ENCODE results near the gene PNMA6A.

DNA sequence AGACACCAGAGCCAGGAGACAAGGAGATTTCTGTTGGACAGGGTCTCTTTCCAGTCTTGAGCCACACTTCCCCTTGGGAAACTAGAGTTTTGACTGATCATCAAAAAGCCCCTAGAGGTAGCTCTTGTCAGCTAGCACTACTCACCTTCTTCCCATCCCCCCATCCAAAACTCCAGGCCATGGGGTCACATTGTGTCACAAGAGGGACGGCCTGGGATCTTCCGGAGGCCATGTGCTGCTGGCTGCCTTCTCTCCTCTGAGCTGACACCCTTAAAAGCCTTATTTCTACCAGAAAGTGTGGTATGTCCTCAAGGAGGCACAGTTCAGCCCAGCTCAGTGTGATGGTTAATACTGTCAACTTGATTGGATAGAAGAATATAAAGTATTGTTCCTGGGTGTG, 8.2 kb upstream of the PNMA6A start:
- no peak for TF ChIP-seq POLR2A (IDR thresholded peaks at IDR 0.05; ENCODE audit: low read depth, low read length)
- TF ChIP-seq, protein P1, sequence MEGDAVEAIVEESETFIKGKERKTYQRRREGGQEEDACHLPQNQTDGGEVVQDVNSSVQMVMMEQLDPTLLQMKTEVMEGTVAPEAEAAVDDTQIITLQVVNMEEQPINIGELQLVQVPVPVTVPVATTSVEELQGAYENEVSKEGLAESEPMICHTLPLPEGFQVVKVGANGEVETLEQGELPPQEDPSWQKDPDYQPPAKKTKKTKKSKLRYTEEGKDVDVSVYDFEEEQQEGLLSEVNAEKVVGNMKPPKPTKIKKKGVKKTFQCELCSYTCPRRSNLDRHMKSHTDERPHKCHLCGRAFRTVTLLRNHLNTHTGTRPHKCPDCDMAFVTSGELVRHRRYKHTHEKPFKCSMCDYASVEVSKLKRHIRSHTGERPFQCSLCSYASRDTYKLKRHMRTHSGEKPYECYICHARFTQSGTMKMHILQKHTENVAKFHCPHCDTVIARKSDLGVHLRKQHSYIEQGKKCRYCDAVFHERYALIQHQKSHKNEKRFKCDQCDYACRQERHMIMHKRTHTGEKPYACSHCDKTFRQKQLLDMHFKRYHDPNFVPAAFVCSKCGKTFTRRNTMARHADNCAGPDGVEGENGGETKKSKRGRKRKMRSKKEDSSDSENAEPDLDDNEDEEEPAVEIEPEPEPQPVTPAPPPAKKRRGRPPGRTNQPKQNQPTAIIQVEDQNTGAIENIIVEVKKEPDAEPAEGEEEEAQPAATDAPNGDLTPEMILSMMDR (conservative IDR thresholded peaks at IDR 0.05; ENCODE audit: low read depth, low read length), result no peak
- no peak for TF ChIP-seq RAD21 (IDR thresholded peaks at IDR 0.05; ENCODE audit: low read length)
- TF ChIP-seq, protein P2, sequence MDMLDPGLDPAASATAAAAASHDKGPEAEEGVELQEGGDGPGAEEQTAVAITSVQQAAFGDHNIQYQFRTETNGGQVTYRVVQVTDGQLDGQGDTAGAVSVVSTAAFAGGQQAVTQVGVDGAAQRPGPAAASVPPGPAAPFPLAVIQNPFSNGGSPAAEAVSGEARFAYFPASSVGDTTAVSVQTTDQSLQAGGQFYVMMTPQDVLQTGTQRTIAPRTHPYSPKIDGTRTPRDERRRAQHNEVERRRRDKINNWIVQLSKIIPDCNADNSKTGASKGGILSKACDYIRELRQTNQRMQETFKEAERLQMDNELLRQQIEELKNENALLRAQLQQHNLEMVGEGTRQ (IDR thresholded peaks at IDR 0.05; ENCODE audit: low read depth, low read length), result no peak
- no peak for TF ChIP-seq BHLHE40 (IDR thresholded peaks at IDR 0.05; ENCODE audit: low read depth, low read length)
- no peak for TF ChIP-seq CEBPB (IDR thresholded peaks at IDR 0.05; ENCODE audit: low read depth, low read length)
- TF ChIP-seq MAFK (IDR thresholded peaks at IDR 0.05; ENCODE audit: low read depth, low read length), result no peak
- TF ChIP-seq MXI1 (IDR thresholded peaks at IDR 0.05; ENCODE audit: borderline replicate concordance, low read depth, low read length), result no peak
- TF ChIP-seq RFX5 (IDR thresholded peaks at IDR 0.05; ENCODE audit: low read depth, low read length), result no peak
- TF ChIP-seq SMC3 (IDR thresholded peaks at IDR 0.05; ENCODE audit: low read depth, low read length), result no peak
- no peak for TF ChIP-seq MAZ (IDR thresholded peaks at IDR 0.05; ENCODE audit: borderline replicate concordance, low read depth, low read length)
- TF ChIP-seq CHD1 (IDR thresholded peaks at IDR 0.05; ENCODE audit: low read depth, low read length), result no peak
